Superior temporal gyrus (tissue), 1 donor: ENCODE measurements around the gene LNPEP.

Source experiments
- DNase-seq: peaks from one replicate; pipeline ENCODE4 v3.0.0-alpha.2; 2016; ENCODE audit errors: extremely low spot score

LNPEP gene

GRCh38 chr5:96999856-97000255 lies 64.0 kb downstream of the LNPEP start:
- DNase-seq, result no peak

- DNase-seq, result no peak
These were observed 64.5 kb downstream of the LNPEP start for GRCh38 chr5:97000391-97000790.

GRCh38 chr5:97002983-97003382 lies 67.1 kb downstream of the LNPEP start:
- no peak for DNase-seq

GRCh38 chr5:97004423-97005060 lies 68.7 kb downstream of the LNPEP start:
- no peak for DNase-seq

- no peak for DNase-seq
These were observed 70.7 kb downstream of the LNPEP start for GRCh38 chr5:97006454-97007060.

GRCh38 chr5:97009212-97009898 lies 73.5 kb downstream of the LNPEP start:
- no peak for DNase-seq

- no peak for DNase-seq
These were observed 74.0 kb downstream of the LNPEP start for GRCh38 chr5:97009921-97010320.

- DNase-seq, result no peak
These were observed 74.7 kb downstream of the LNPEP start for GRCh38 chr5:97010606-97011005.

- DNase-seq, result no peak
These were observed 75.7 kb downstream of the LNPEP start for GRCh38 chr5:97011567-97011966.

- DNase-seq, result no peak
These were observed 83.7 kb downstream of the LNPEP start for GRCh38 chr5:97019435-97020117.

- DNase-seq, result no peak
These were observed 85.5 kb downstream of the LNPEP start for GRCh38 chr5:97021416-97021815.

GRCh38 chr5:97022898-97023297 lies 87.0 kb downstream of the LNPEP start:
- DNase-seq, result no peak

- no peak for DNase-seq
These were observed 90.8 kb downstream of the LNPEP start for GRCh38 chr5:97026721-97027120.

GRCh38 chr5:97037819-97038218 lies 101.9 kb downstream of the LNPEP start:
- no peak for DNase-seq

- DNase-seq, result no peak
These were observed 105.4 kb downstream of the LNPEP start for GRCh38 chr5:97041239-97041638.

GRCh38 chr5:97042996-97043395 lies 107.1 kb downstream of the LNPEP start:
- DNase-seq, result no peak

- no peak for DNase-seq
These were observed 107.6 kb downstream of the LNPEP start for GRCh38 chr5:97043511-97043910.

- peak; percentile 8 for DNase-seq
These were observed 108.2 kb downstream of the LNPEP start for GRCh38 chr5:97044052-97044451.

- peak; percentile 8 for DNase-seq
These were observed 110.5 kb downstream of the LNPEP start for GRCh38 chr5:97046270-97046982.

GRCh38 chr5:97047076-97047475 lies 111.2 kb downstream of the LNPEP start:
- DNase-seq, result peak; percentile 6

- no peak for DNase-seq
These were observed 113.3 kb downstream of the LNPEP start for GRCh38 chr5:97049175-97049574.

GRCh38 chr5:97056263-97056662 lies 120.4 kb downstream of the LNPEP start:
- no peak for DNase-seq
